Measurements from ENCODE around the gene RNF223. TPM values are rescaled to one million over a fixed set of nuclear protein-coding genes. Genes with fewer than 3 reads are reported as not detected.
"Not testable (repeated sequence)": the region's sequence is repeated elsewhere in the genome, so short reads cannot be mapped to it uniquely, and the experiment has no call there.

The RNF223 gene
- polyA plus RNA-seq, 1 donor (not counting 4 experiments of a cell fraction or from before 2014, with no cell fraction given), result 0.22 TPM

- Histone ChIP-seq H3K9ac (ENCODE audit: control insufficient read depth, extremely low read depth, insufficient read depth, low read length) (no peak overlapping the region), H3K4me1 (ENCODE audit: control insufficient read depth, extremely low read depth, insufficient read depth, low read length) (no peaks in the 10 kb centered on the region), H3K9me3 (ENCODE audit: control insufficient read depth, low read depth, low read length) (peaks cover 2% of the 10 kb centered on the region), H3K27ac (ENCODE audit: control insufficient read depth, insufficient read depth, low read length) (no peak overlapping the region), H4K20me1 (ENCODE audit: control insufficient read depth, extremely low read depth, insufficient read depth, low read length) (no peaks in the 10 kb centered on the region), H3K79me2 (ENCODE audit: control insufficient read depth, insufficient read depth, low read length) (peaks cover 1% of the 10 kb centered on the region), H3K4me2 (ENCODE audit: control insufficient read depth, extremely low read depth, insufficient read depth, low read depth, low read length) (no peak overlapping the region), H2AFZ (ENCODE audit: control insufficient read depth, low read length) (no peak overlapping the region), H3K4me3 (ENCODE audit: control insufficient read depth in 2 of 3, extremely low read depth in 1 of 3, insufficient read depth in 2 of 3, low read depth in 1 of 3, low read length in 3 of 3) (no peak overlapping the region), H3K27me3 (ENCODE audit: control insufficient read depth, extremely low read depth, insufficient read depth, low read length) (no peaks in the 10 kb centered on the region), H3K36me3 (ENCODE audit: control insufficient read depth in 2 of 2, extremely low read depth in 1 of 2, insufficient read depth in 2 of 2, low read length in 2 of 2) (peaks cover 0 to 3% of the 10 kb centered on the region in 2 experiments), H3K9me1 (ENCODE audit: control insufficient read depth, extremely low read depth, insufficient read depth, low read length) (no peaks in the 10 kb centered on the region)
- DNase-seq (ENCODE audit: low read depth, low spot score) (no peak), FAIRE-seq (no peak)
- dilution Hi-C loops (cut with MboI; ENCODE audit: extremely low pct_ligation_motif_present, low sequenced_read_pairs), result no loop called here
- no peak for TF ChIP-seq EZH2 (IDR thresholded peaks at IDR 0.05; ENCODE audit: low read length)
- no peak for TF ChIP-seq CTCF (optimal IDR thresholded peaks at IDR 0.05 in 1 of 3, IDR thresholded peaks at IDR 0.05 in 1 of 3, conservative IDR thresholded peaks at IDR 0.05 in 1 of 3; ENCODE audit: extremely low read depth in 1 of 3, insufficient read depth in 2 of 3, low read length in 3 of 3)
Observed at GRCh38 chr1:1098681-1099421, 24.7 kb upstream of the RNF223 start.

DNA sequence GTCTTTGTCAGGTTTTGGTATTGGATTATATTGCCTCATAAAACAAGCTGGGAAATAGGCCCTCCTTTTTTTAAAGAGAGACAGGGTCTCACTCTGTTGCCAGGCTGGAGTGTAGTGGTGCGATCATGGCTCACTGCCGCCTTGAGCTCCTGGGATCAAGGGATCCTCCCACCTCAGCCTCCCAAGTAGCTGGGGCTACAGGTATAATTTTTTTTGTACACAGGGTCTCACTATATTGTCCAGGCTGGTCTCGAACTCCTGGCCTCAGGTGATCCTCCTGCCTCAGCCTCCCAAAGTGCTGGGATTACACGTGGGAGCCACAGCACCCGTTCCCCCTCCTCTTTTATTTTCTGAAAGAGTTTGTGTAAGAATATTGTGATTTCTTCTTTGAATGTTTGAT lies 22.0 kb upstream of the RNF223 start:
- DNase-seq (ENCODE audit: low read depth, low spot score); H3K27me3 ChIP-seq (ENCODE audit: control insufficient read depth, extremely low read depth, insufficient read depth, low read length); H3K4me3 ChIP-seq (ENCODE audit: control insufficient read depth in 2 of 3, extremely low read depth in 1 of 3, insufficient read depth in 2 of 3, low read depth in 1 of 3, low read length in 3 of 3); H3K9me3 ChIP-seq (ENCODE audit: control insufficient read depth, low read depth, low read length); H3K9me1 ChIP-seq (ENCODE audit: control insufficient read depth, extremely low read depth, insufficient read depth, low read length); FAIRE-seq; H3K4me1 ChIP-seq (ENCODE audit: control insufficient read depth, extremely low read depth, insufficient read depth, low read length); H4K20me1 ChIP-seq (ENCODE audit: control insufficient read depth, extremely low read depth, insufficient read depth, low read length); H2AFZ ChIP-seq (ENCODE audit: control insufficient read depth, low read length); H3K36me3 ChIP-seq (ENCODE audit: control insufficient read depth in 2 of 2, extremely low read depth in 1 of 2, insufficient read depth in 2 of 2, low read length in 2 of 2); H3K27ac ChIP-seq (ENCODE audit: control insufficient read depth, insufficient read depth, low read length); H3K4me2 ChIP-seq (ENCODE audit: control insufficient read depth, extremely low read depth, insufficient read depth, low read depth, low read length); H3K9ac ChIP-seq (ENCODE audit: control insufficient read depth, extremely low read depth, insufficient read depth, low read length); H3K79me2 ChIP-seq (ENCODE audit: control insufficient read depth, insufficient read depth, low read length); dilution Hi-C loops (cut with MboI; ENCODE audit: extremely low pct_ligation_motif_present, low sequenced_read_pairs): not testable (repeated sequence)

DNA sequence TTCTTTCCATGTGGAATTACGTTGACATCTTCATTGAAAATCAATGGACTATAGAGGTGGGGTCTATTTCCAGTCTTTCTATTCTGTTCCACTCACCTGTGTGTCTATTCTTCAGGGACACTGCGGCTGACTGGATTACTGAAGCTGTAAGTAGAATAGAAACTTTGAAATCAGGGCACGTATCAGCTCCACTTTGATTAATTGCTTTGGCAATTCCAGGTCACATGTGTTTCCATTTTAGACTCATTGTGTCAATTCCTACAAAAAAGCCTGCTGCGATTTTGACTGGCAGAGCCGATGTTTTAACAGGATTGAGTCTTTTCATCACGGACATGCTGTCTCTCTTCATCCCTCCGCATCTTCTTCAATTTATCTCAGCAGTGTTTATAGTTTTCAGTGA lies 20.9 kb upstream of the RNF223 start:
- Histone ChIP-seq H3K4me1 (ENCODE audit: control insufficient read depth, extremely low read depth, insufficient read depth, low read length) (no peaks in the 10 kb centered on the region), H3K9me3 (ENCODE audit: control insufficient read depth, low read depth, low read length) (no peaks in the 10 kb centered on the region), H3K4me2 (ENCODE audit: control insufficient read depth, extremely low read depth, insufficient read depth, low read depth, low read length) (no peak overlapping the region), H4K20me1 (ENCODE audit: control insufficient read depth, extremely low read depth, insufficient read depth, low read length) (no peaks in the 10 kb centered on the region), H2AFZ (ENCODE audit: control insufficient read depth, low read length) (no peak overlapping the region), H3K9ac (ENCODE audit: control insufficient read depth, extremely low read depth, insufficient read depth, low read length) (no peak overlapping the region), H3K36me3 (ENCODE audit: control insufficient read depth in 2 of 2, extremely low read depth in 1 of 2, insufficient read depth in 2 of 2, low read length in 2 of 2) (no peaks in the 10 kb centered on the region), H3K27me3 (ENCODE audit: control insufficient read depth, extremely low read depth, insufficient read depth, low read length) (no peaks in the 10 kb centered on the region), H3K79me2 (ENCODE audit: control insufficient read depth, insufficient read depth, low read length) (no peaks in the 10 kb centered on the region), H3K4me3 (ENCODE audit: control insufficient read depth in 2 of 3, extremely low read depth in 1 of 3, insufficient read depth in 2 of 3, low read depth in 1 of 3, low read length in 3 of 3) (no peak overlapping the region), H3K27ac (ENCODE audit: control insufficient read depth, insufficient read depth, low read length) (no peak overlapping the region), H3K9me1 (ENCODE audit: control insufficient read depth, extremely low read depth, insufficient read depth, low read length) (no peaks in the 10 kb centered on the region)
- dilution Hi-C loops (cut with MboI; ENCODE audit: extremely low pct_ligation_motif_present, low sequenced_read_pairs), result no loop called here
- DNase-seq (ENCODE audit: low read depth, low spot score) (no peak), FAIRE-seq (no peak)
- TF ChIP-seq EZH2 (IDR thresholded peaks at IDR 0.05; ENCODE audit: low read length), result no peak
- TF ChIP-seq CTCF (optimal IDR thresholded peaks at IDR 0.05 in 1 of 3, IDR thresholded peaks at IDR 0.05 in 1 of 3, conservative IDR thresholded peaks at IDR 0.05 in 1 of 3; ENCODE audit: extremely low read depth in 1 of 3, insufficient read depth in 2 of 3, low read length in 3 of 3), result no peak
